Activated T-helper 1 cell treated with anti-CD3 and anti-CD28 coated beads, Interleukin-12 subunit alpha, Interleukin-12 subunit beta, Interleukin-2, Interleukin-4 antibody, amounts not matched to agents 30 ng/mL and 10 ng/mL and 1 ng/mL, durations not matched to agents 14 hours and 24 hours and 36 hours (primary cell): ENCODE data around the gene CPED1. TPM values are rescaled to one million over a fixed set of nuclear protein-coding genes. Genes with fewer than 3 reads are reported as not detected.
"Not testable (repeated sequence)": the region's sequence is repeated elsewhere in the genome, so short reads cannot be mapped to it uniquely, and the experiment has no call there.

Source experiments
- DNase-seq: peaks from one replicate; pipeline ENCODE4 v3.0.0; 2021; ENCODE audit warnings: low spot score
- H3K27ac Mint-ChIP-seq: one replicate; pipeline ENCODE4 v1.8.0; 2021; ENCODE audit warnings: mild to moderate bottlenecking, mixed read lengths
- H3K27me3 Mint-ChIP-seq: one replicate; pipeline ENCODE4 v1.8.0; 2022; ENCODE audit warnings: mild to moderate bottlenecking, moderate library complexity, mixed read lengths; ENCODE audit not compliant: insufficient read depth
- H3K36me3 Mint-ChIP-seq: one replicate; pipeline ENCODE4 v1.8.0; 2021; ENCODE audit warnings: low read depth, mixed read lengths
- H3K4me1 Mint-ChIP-seq: one replicate; pipeline ENCODE4 v1.8.0; 2021; ENCODE audit warnings: low read depth, mixed read lengths
- H3K4me3 Mint-ChIP-seq: one replicate; pipeline ENCODE4 v1.8.0; 2021; ENCODE audit warnings: mild to moderate bottlenecking, moderate library complexity, mixed read lengths
- H3K9me3 Mint-ChIP-seq: one replicate; pipeline ENCODE4 v1.8.0; 2021; ENCODE audit warnings: mixed read lengths
- intact Hi-C: fragments of 100-400 bp; cut with micrococcal nuclease; formaldehyde crosslinking; loops from one replicate; pipeline ENCODE4 v1.15.1; 2024
- total RNA-seq: library from RNA; stranded (reverse); gene quantifications from 2 replicates; pipeline ENCODE4 v1.2.3, GENCODE V29; 2022

The CPED1 gene
- total RNA-seq, 1 donor from 2014 or later = not detected

DNA sequence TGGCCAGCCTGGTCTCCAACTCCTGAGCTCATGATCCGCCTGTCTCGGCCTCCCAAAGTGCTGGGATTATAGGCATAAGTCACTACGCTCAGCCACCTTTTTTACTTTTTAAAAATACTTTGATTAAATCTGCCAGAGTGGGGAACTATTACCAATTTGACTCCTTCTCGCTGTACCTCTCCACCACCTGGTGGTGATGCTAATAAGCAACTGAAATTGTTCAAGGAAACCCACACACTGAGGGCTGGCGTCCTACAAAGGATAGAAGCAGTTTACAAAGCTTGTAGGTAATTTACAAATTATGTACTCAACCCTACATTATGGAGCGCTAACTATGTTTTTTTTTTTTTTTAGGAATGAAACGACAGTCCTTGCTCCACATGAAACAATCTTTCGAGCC is 111.1 kb downstream of the CPED1 start:
- Mint-ChIP-seq H3K4me3 (no peak overlapping the region), H3K27me3 (peaks cover 11% of the 10 kb centered on the region), H3K4me1 (no peaks in the 10 kb centered on the region), H3K27ac (no peak overlapping the region), H3K9me3 (no peaks in the 10 kb centered on the region), H3K36me3 (no peaks in the 10 kb centered on the region)
- intact Hi-C loops = no loop called here
- no peak for DNase-seq

- H3K9me3 Mint-ChIP-seq = no peaks in the 10 kb centered on the region
- no peaks in the 10 kb centered on the region for H3K4me1 Mint-ChIP-seq
- intact Hi-C loops = no loop called here
- peaks cover 7% of the 10 kb centered on the region for H3K27me3 Mint-ChIP-seq
- H3K4me3 Mint-ChIP-seq = no peak overlapping the region
- H3K27ac Mint-ChIP-seq = no peak overlapping the region
- DNase-seq = no peak
- H3K36me3 Mint-ChIP-seq = no peaks in the 10 kb centered on the region
Observed at GRCh38 chr7:121101083-121101482, 112.6 kb downstream of the CPED1 start.

- Mint-ChIP-seq H3K9me3 (no peaks in the 10 kb centered on the region), H3K27me3 (peaks cover 7% of the 10 kb centered on the region), H3K27ac (no peak overlapping the region), H3K4me1 (no peaks in the 10 kb centered on the region), H3K36me3 (no peaks in the 10 kb centered on the region), H3K4me3 (no peak overlapping the region)
- intact Hi-C loops = no loop called here
- no peak for DNase-seq
Observed at GRCh38 chr7:121101621-121102020, 113.1 kb downstream of the CPED1 start.

DNA sequence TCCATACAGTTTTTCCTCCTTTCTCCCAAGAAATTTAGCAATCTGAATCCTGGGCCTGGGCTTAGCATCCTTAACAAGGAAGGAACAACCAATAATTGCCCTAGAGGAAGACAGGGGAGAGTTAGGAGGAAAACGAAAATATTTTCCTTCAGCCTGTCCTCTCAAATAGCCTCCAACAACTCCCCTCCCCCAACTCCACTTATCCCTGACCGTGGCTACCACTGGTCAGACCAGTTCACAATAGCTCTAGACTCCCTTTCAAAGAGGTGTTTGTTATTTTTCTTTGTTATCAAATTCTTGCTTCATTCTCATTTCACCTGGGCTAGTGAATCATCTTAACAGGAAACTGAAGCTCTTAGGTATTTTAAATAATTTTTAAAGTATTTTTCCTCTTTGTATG is 114.1 kb downstream of the CPED1 start:
- no peaks in the 10 kb centered on the region for H3K9me3 Mint-ChIP-seq
- no peak overlapping the region for H3K4me3 Mint-ChIP-seq
- no peak for DNase-seq
- H3K4me1 Mint-ChIP-seq = no peaks in the 10 kb centered on the region
- H3K27me3 Mint-ChIP-seq = peaks cover 9% of the 10 kb centered on the region
- H3K27ac Mint-ChIP-seq = no peak overlapping the region
- intact Hi-C loops = no loop called here
- H3K36me3 Mint-ChIP-seq = no peaks in the 10 kb centered on the region

GRCh38 chr7:121103086-121103485 is 114.6 kb downstream of the CPED1 start:
- Mint-ChIP-seq H3K27ac (no peak overlapping the region), H3K4me3 (no peak overlapping the region), H3K4me1 (no peaks in the 10 kb centered on the region), H3K27me3 (peaks cover 9% of the 10 kb centered on the region), H3K9me3 (no peaks in the 10 kb centered on the region), H3K36me3 (no peaks in the 10 kb centered on the region)
- intact Hi-C loops = no loop called here
- no peak for DNase-seq

- Mint-ChIP-seq H3K27me3 (peaks cover 9% of the 10 kb centered on the region), H3K9me3 (no peaks in the 10 kb centered on the region), H3K4me3 (no peak overlapping the region), H3K27ac (no peak overlapping the region), H3K36me3 (no peaks in the 10 kb centered on the region), H3K4me1 (no peaks in the 10 kb centered on the region)
- no peak for DNase-seq
- intact Hi-C loops = no loop called here
Observed at GRCh38 chr7:121103579-121103978, 115.1 kb downstream of the CPED1 start.

DNA sequence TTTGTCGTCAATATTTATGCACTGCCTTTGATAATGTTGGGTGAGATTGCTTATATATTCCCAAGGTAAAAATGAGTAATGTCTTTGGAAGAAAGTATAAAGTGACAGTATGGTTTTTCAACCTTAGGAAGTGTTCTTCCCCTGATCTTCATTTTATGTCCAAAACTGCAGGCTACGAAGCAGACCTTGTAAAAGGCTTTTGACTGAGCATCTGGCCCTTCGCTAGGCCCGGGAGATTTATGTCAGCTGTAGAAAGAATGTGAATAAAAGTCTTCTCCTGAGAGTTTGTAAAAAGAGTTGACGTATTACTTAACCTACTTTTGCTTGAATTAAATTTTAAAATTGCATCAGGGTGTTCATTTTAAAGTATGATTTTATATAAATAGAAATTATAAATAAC is 116.8 kb downstream of the CPED1 start:
- no peak for DNase-seq
- H3K4me3 Mint-ChIP-seq = no peak overlapping the region
- no peaks in the 10 kb centered on the region for H3K4me1 Mint-ChIP-seq
- intact Hi-C loops = loop anchor here (5.0 kb wide), 1 partner anchor 892 kb away; no protein-coding TSS in a partner anchor
- no peaks in the 10 kb centered on the region for H3K9me3 Mint-ChIP-seq
- H3K36me3 Mint-ChIP-seq = no peaks in the 10 kb centered on the region
- H3K27ac Mint-ChIP-seq = no peak overlapping the region
- peaks cover 12% of the 10 kb centered on the region for H3K27me3 Mint-ChIP-seq

GRCh38 chr7:121107923-121108498 is 119.5 kb downstream of the CPED1 start:
- Mint-ChIP-seq H3K9me3 (no peaks in the 10 kb centered on the region), H3K4me3 (no peak overlapping the region), H3K36me3 (no peaks in the 10 kb centered on the region), H3K4me1 (no peaks in the 10 kb centered on the region), H3K27ac (no peak overlapping the region), H3K27me3 (peaks cover 10% of the 10 kb centered on the region)
- DNase-seq = no peak
- intact Hi-C loops = loop anchor here (1.0 to 5.0 kb wide), 4 partner anchors 121 to 889 kb away; no protein-coding TSS in a partner anchor

- no peaks in the 10 kb centered on the region for H3K9me3 Mint-ChIP-seq
- H3K4me1 Mint-ChIP-seq = no peaks in the 10 kb centered on the region
- no peaks in the 10 kb centered on the region for H3K36me3 Mint-ChIP-seq
- H3K27me3 Mint-ChIP-seq = peaks cover 6% of the 10 kb centered on the region
- no peak overlapping the region for H3K27ac Mint-ChIP-seq
- intact Hi-C loops = loop anchor here (5.0 kb wide), 1 partner anchor 888 kb away; no protein-coding TSS in a partner anchor
- DNase-seq = no peak
- H3K4me3 Mint-ChIP-seq = no peak overlapping the region
Observed at GRCh38 chr7:121109145-121109544, 120.6 kb downstream of the CPED1 start.

- H3K36me3 Mint-ChIP-seq = no peaks in the 10 kb centered on the region
- intact Hi-C loops = no loop called here
- DNase-seq = no peak
- no peak overlapping the region for H3K27ac Mint-ChIP-seq
- H3K4me3 Mint-ChIP-seq = no peak overlapping the region
- H3K9me3 Mint-ChIP-seq = no peaks in the 10 kb centered on the region
- H3K27me3 Mint-ChIP-seq = peaks cover 5% of the 10 kb centered on the region
- H3K4me1 Mint-ChIP-seq = no peaks in the 10 kb centered on the region
Observed at GRCh38 chr7:121113288-121113687, 124.8 kb downstream of the CPED1 start.

DNA sequence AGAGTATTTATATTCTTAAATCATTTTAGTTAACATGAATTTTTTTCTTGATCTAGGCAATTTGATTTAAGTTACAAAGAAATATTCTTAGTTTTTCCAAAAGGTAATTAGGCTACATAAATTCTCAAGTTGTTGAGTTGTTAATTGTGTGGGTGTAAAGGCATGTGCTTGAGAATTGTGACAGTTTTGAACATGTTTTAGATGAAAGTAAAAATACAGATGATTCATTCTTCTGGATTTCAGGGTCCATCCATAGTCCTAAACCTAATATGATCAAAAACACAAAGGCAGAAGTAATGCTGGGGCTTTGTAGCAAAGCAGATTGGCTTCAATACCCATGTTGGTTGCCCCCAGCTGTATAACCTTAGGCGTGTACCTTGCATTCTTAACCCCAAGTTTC is 127.9 kb downstream of the CPED1 start:
- H3K36me3 Mint-ChIP-seq = no peaks in the 10 kb centered on the region
- peaks cover 2% of the 10 kb centered on the region for H3K27me3 Mint-ChIP-seq
- no peak for DNase-seq
- H3K9me3 Mint-ChIP-seq = no peaks in the 10 kb centered on the region
- H3K27ac Mint-ChIP-seq = no peak overlapping the region
- H3K4me1 Mint-ChIP-seq = no peaks in the 10 kb centered on the region
- no peak overlapping the region for H3K4me3 Mint-ChIP-seq
- intact Hi-C loops = no loop called here

DNA sequence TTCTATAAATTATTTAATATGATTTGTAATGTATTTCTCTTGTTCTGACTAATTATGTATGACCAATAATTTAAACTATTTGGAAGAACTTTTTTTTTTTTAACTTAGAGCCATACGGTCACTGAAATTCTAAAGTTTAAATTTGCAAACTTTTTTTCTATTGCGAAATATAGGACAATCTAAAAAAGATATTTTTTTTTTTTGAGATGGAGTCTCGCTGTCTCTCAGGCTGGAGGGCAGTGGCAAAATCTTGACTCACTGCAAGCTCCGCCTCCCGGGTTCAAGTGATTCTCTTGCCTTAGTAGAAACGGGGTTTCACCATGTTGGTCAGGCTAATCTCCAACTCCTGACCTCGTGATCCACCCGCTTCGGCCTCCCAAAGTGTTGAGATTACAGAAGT is 130.5 kb downstream of the CPED1 start:
- DNase-seq = no peak
- intact Hi-C loops = no loop called here
- Mint-ChIP-seq H3K4me3 (no peak overlapping the region), H3K9me3 (no peaks in the 10 kb centered on the region), H3K4me1 (no peaks in the 10 kb centered on the region), H3K27ac (no peak overlapping the region), H3K36me3 (no peaks in the 10 kb centered on the region), H3K27me3 (peaks cover 7% of the 10 kb centered on the region)

DNA sequence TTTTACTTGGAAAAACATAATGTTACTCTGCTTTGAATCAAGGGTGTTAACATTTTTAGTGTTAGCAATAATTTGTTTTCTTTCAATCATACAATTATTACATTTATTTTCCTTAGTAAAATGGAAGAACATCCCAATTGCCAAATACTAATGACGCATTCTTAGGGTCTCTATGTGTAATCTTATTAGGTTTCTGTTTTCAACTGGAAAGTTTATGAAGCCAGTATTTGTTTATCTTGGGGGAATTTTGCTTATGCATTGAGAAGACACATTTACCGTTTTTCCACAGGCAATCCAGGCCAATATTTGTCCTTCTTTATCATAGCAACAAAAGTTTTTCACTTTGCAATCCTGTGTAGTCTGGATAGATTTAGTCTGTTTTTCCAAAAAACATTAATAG is 134.5 kb downstream of the CPED1 start:
- H3K4me3 Mint-ChIP-seq = no peak overlapping the region
- intact Hi-C loops = no loop called here

DNA sequence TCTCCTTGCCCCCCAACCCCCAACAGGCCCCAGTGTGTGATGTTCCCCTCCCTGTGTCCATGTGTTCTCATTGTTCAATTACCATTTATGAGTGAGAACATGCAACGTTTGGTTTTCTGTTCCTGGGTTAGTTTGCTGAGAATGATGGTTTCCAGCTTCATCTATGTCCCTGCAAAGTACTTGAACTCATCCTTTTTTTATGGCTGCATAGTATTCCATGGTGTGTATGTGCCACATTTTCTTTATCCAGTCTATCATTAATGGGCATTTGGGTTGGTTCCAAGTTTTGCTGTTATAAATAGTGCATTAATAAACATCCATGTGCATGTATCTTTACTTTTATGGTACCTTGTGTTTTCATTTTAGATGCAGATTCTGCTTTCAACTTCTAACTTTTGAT is 136.9 kb downstream of the CPED1 start:
- not testable (repeated sequence) for H3K4me3 Mint-ChIP-seq, H3K27me3 Mint-ChIP-seq, H3K27ac Mint-ChIP-seq, H3K4me1 Mint-ChIP-seq, H3K9me3 Mint-ChIP-seq, H3K36me3 Mint-ChIP-seq, DNase-seq
- intact Hi-C loops = loop anchor here (5.0 kb wide), 1 partner anchor 422 kb away; no protein-coding TSS in a partner anchor

More for the DNA sequence above, 134.5 kb downstream of the CPED1 start:
- Mint-ChIP-seq H3K27ac (no peak overlapping the region), H3K27me3 (peaks cover 5% of the 10 kb centered on the region), H3K4me1 (no peaks in the 10 kb centered on the region), H3K36me3 (no peaks in the 10 kb centered on the region), H3K9me3 (no peaks in the 10 kb centered on the region)
- DNase-seq = no peak
